ENCODE measurements around the gene SEMA3E.

- TF ChIP-seq SUZ12 (IDR thresholded peaks at IDR 0.05; ENCODE audit: extremely low read depth, insufficient read depth, insufficient read length) = no peak
- no peak for TF ChIP-seq YY1 (IDR thresholded peaks at IDR 0.05; ENCODE audit: insufficient read depth, insufficient read length)
Observed at GRCh38 chr7:83413424-83413823, 235.5 kb downstream of the SEMA3E start.
